Heart left ventricle (tissue), 13 donors: ENCODE measurements around the gene SIN3A.

Experiments used
- POLR2A ChIP-seq, 2 donors: fragments of 450-650 bp; IDR thresholded peaks; one replicate each; pipeline ENCODE4 v1.6.1; 2017; ENCODE audit warnings: antibody characterized with exemption in 2 of 2, mild to moderate bottlenecking in 2 of 2, moderate library complexity in 2 of 2
- TF ChIP-seq, protein P1 (sequence below), 12 donors: fragments of 200-600 bp; sonication (generic) in 4 of 12; IDR thresholded peaks; one replicate each; pipeline versions ENCODE4 v1.5.0 to v1.8.0; 2018 to 2022; ENCODE audit warnings: antibody characterized with exemption in 12 of 12, mild to moderate bottlenecking in 5 of 12
- donor health status: ischemic (EF 13 %, LVEDD 7.1; RV severe dilation, severe dysfunction).
- donor health status: DM: no; HTN: yes; CAD: no.
- donor health status: DM: no; HTN: no; CAD: no.
- donor health status: ischemic (EF 25% LVEDD 6.9; RV normal size, moderate dysfunction).
- donor health status: ischemic (EF 25% LVEDD 5.7; RV mildly dilated, moderate dysfunction).
- donor health status: ischemic (EF 35%, LVEDD 5.7; RV mildly dilated, moderate dysfunction).
- donor health status: nonischemic (EF 11% LVEDD 7.7; RV severe dilation, severe dysfunction).
- donor health status: DM: yes; HTN: yes; CAD: no.
- donor health status: PGD.
- donor health status: ischemic (EF 29% LVEDD 5.4; RV normal size, mild dysfunction).
- donor health status: nonischemic (EF 23%, LVEDD 6.1; RV moderate dilation, normal function).

DNA sequence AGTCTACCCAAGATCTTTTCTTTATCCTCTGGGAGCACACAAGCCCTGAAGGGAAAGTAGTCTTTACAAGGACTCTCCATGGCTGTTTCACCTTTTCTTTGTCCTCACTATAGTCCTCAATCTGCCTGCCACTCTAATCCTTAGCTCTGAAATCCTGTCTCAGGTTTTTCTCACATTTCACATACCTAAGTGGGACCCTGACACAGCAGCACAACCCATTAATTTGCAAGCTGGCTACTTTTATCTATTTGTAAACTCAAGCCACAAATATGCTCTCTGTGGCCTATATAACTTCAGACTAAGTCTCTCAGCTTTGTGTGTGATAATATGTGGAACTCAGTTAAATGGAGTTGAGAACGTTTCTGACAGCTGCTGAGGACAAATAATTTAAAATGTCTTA is 19.8 kb downstream of the SIN3A start:
- TF ChIP-seq, protein P1, sequence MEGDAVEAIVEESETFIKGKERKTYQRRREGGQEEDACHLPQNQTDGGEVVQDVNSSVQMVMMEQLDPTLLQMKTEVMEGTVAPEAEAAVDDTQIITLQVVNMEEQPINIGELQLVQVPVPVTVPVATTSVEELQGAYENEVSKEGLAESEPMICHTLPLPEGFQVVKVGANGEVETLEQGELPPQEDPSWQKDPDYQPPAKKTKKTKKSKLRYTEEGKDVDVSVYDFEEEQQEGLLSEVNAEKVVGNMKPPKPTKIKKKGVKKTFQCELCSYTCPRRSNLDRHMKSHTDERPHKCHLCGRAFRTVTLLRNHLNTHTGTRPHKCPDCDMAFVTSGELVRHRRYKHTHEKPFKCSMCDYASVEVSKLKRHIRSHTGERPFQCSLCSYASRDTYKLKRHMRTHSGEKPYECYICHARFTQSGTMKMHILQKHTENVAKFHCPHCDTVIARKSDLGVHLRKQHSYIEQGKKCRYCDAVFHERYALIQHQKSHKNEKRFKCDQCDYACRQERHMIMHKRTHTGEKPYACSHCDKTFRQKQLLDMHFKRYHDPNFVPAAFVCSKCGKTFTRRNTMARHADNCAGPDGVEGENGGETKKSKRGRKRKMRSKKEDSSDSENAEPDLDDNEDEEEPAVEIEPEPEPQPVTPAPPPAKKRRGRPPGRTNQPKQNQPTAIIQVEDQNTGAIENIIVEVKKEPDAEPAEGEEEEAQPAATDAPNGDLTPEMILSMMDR (IDR thresholded peaks at IDR 0.05), result no peak
- no peak for TF ChIP-seq POLR2A (IDR thresholded peaks at IDR 0.05)
